ENCODE measurements around the gene ZBTB46.

ZBTB46 gene

GRCh38 chr20:63758152-63758551, 72.9 kb downstream of the ZBTB46 start:
- no peak for DNase-seq (ENCODE audit: low spot score)
- TF ChIP-seq CTCF (IDR thresholded peaks at IDR 0.05; ENCODE audit: borderline replicate concordance, control extremely low read depth, extremely low read depth, insufficient read depth, missing control alignments) = no peak
- in situ Hi-C loops (cut with MboI; ENCODE audit: low sequenced_read_pairs, unreplicated experiment) = no loop called here

GRCh38 chr20:63756648-63756991, 74.4 kb downstream of the ZBTB46 start:
- DNase-seq (ENCODE audit: low spot score) = no peak
- TF ChIP-seq CTCF (IDR thresholded peaks at IDR 0.05; ENCODE audit: borderline replicate concordance, control extremely low read depth, extremely low read depth, insufficient read depth, missing control alignments) = no peak
- in situ Hi-C loops (cut with MboI; ENCODE audit: low sequenced_read_pairs, unreplicated experiment) = no loop called here

GRCh38 chr20:63755933-63756647, 75.0 kb downstream of the ZBTB46 start:
- TF ChIP-seq CTCF (IDR thresholded peaks at IDR 0.05; ENCODE audit: borderline replicate concordance, control extremely low read depth, extremely low read depth, insufficient read depth, missing control alignments) = no peak
- in situ Hi-C loops (cut with MboI; ENCODE audit: low sequenced_read_pairs, unreplicated experiment) = no loop called here
- DNase-seq (ENCODE audit: low spot score) = no peak

- no peak for DNase-seq (ENCODE audit: low spot score)
- in situ Hi-C loops (cut with MboI; ENCODE audit: low sequenced_read_pairs, unreplicated experiment) = no loop called here
- no peak for TF ChIP-seq CTCF (IDR thresholded peaks at IDR 0.05; ENCODE audit: borderline replicate concordance, control extremely low read depth, extremely low read depth, insufficient read depth, missing control alignments)
These were observed 77.1 kb downstream of the ZBTB46 start for GRCh38 chr20:63754008-63754407.

- no peak for TF ChIP-seq CTCF (IDR thresholded peaks at IDR 0.05; ENCODE audit: borderline replicate concordance, control extremely low read depth, extremely low read depth, insufficient read depth, missing control alignments)
- in situ Hi-C loops (cut with MboI; ENCODE audit: low sequenced_read_pairs, unreplicated experiment) = no loop called here
- no peak for DNase-seq (ENCODE audit: low spot score)
These were observed 77.7 kb downstream of the ZBTB46 start for GRCh38 chr20:63753381-63753780.

GRCh38 chr20:63752411-63753101, 78.5 kb downstream of the ZBTB46 start:
- in situ Hi-C loops (cut with MboI; ENCODE audit: low sequenced_read_pairs, unreplicated experiment) = no loop called here
- no peak for TF ChIP-seq CTCF (IDR thresholded peaks at IDR 0.05; ENCODE audit: borderline replicate concordance, control extremely low read depth, extremely low read depth, insufficient read depth, missing control alignments)
- DNase-seq (ENCODE audit: low spot score) = no peak

Data from GM13976 (cell line).